Fibroblast of lung (primary cell): ENCODE data around the gene KIAA1328. TPM values are rescaled to one million over a fixed set of nuclear protein-coding genes. Genes with fewer than 3 reads are reported as not detected.
A peak's percentile ranks its signal among the peaks of the same experiment; 100 is the strongest.

Source experiments
- DNase-seq, 2 donors: peaks; one replicate each; pipeline versions ENCODE4 v3.0.0 to v3.0.0-alpha.2; 2010; ENCODE audit warnings: low read depth in 2 of 2
- H2AFZ ChIP-seq: 2 replicates; pipeline ENCODE4 v1.5.1; 2012; ENCODE audit warnings: low read length, control low read depth, inconsistent platforms
- H3K27ac ChIP-seq: 2 replicates; pipeline ENCODE4 v1.5.1; 2011; ENCODE audit warnings: low read length, control low read depth; ENCODE audit not compliant: insufficient read depth
- H3K27me3 ChIP-seq: 2 replicates; pipeline ENCODE4 v1.5.1; 2011; ENCODE audit warnings: mild to moderate bottlenecking, low read length; ENCODE audit not compliant: control insufficient read depth, insufficient read depth
- H3K36me3 ChIP-seq: 2 replicates; pipeline ENCODE4 v1.5.1; 2011; ENCODE audit warnings: low read length; ENCODE audit not compliant: control insufficient read depth, insufficient read depth
- H3K4me1 ChIP-seq: 2 replicates; pipeline ENCODE4 v1.5.1; 2011; ENCODE audit warnings: low read length; ENCODE audit not compliant: control insufficient read depth, insufficient read depth; ENCODE audit errors: extremely low read depth
- H3K4me2 ChIP-seq: 2 replicates; pipeline ENCODE4 v1.5.1; 2011; ENCODE audit warnings: low read length, control low read depth; ENCODE audit not compliant: insufficient read depth; ENCODE audit errors: extremely low read depth
- H3K4me3 ChIP-seq, 4 experiments: fragments of 200-600 bp in 1 of 4; sonication (generic) in 1 of 4; replicated peaks in 1 of 4; 2 replicates each; pipeline ENCODE4 v1.5.1; 2011 to 2016; ENCODE audit warnings: low read length in 4 of 4, low read depth in 3 of 4, mild to moderate bottlenecking in 3 of 4, control low read depth in 2 of 4, inconsistent platforms in 1 of 4, mixed read lengths in 1 of 4; ENCODE audit not compliant: insufficient read depth in 1 of 4; ENCODE audit errors: control extremely low read depth in 1 of 4
- H3K79me2 ChIP-seq: 2 replicates; pipeline ENCODE4 v1.5.1; 2012; ENCODE audit warnings: mild to moderate bottlenecking, low read length, inconsistent platforms; ENCODE audit not compliant: control insufficient read depth, insufficient read depth
- H3K9ac ChIP-seq: 2 replicates; pipeline ENCODE4 v1.5.1; 2011; ENCODE audit warnings: mild to moderate bottlenecking, low read length, control low read depth; ENCODE audit not compliant: insufficient read depth
- H3K9me3 ChIP-seq: 2 replicates; pipeline ENCODE4 v1.5.1; 2012; ENCODE audit warnings: low read depth, low read length; ENCODE audit not compliant: control insufficient read depth, insufficient read depth
- H4K20me1 ChIP-seq: 2 replicates; pipeline ENCODE4 v1.5.1; 2011; ENCODE audit warnings: low read length; ENCODE audit not compliant: control insufficient read depth, insufficient read depth; ENCODE audit errors: extremely low read depth
- EZH2 ChIP-seq: IDR thresholded peaks from 2 replicates; pipeline ENCODE4 v1.5.1; 2012; ENCODE audit warnings: low read length, control low read depth, mild to moderate bottlenecking; ENCODE audit errors: missing control alignments
- polyA plus RNA-seq, 2 donors: library from polyadenylated mRNA; depleted of rRNA in 1 of 2; stranded (reverse) in 1 of 2; unstranded in 1 of 2; fragments of >200 nt; gene quantifications; 2 replicates each; pipeline ENCODE4 v1.2.1, GENCODE V29; 2011 to 2012; ENCODE audit warnings: missing spikeins in 1 of 2
- total RNA-seq: library from RNA; depleted of rRNA; stranded (reverse); fragments of >200 nt; gene quantifications from 2 replicates; pipeline ENCODE4 v1.2.1, GENCODE V29; 2014
- TF ChIP-seq, protein P1 (sequence below), 2 donors: IDR thresholded peaks in 1 of 2; conservative IDR thresholded peaks in 1 of 2; 1 replicate in 1 of 2; 2 replicates in 1 of 2; pipeline ENCODE4 v1.5.1; 2011 to 2012; ENCODE audit warnings: low read length in 2 of 2, control low read depth in 1 of 2, inconsistent platforms in 1 of 2, low read depth in 1 of 2, mild to moderate bottlenecking in 1 of 2

Gene KIAA1328
- total and polyA plus RNA-seq, 2 donors (not counting 1 experiment from before 2014, with no cell fraction given) = 4.3 to 4.5 TPM

DNA sequence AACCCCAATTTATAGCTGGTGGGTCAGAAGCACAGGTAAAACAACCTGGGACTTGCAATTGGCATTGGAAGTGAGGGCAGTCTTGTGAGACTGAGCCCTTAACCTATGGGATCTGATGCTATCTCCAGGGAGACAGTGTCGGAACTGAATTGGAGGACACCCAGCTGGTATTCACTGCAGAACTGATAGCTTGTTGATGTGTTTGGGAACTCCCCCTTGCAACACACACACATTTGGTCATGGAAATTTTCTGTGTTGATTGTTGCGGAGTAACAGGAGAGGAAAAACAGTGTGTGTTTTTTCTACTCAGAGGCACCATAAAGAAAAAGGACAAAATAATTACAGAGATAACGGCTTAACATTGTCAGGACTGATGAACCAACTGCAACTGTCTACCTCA lies 16.2 kb upstream of the KIAA1328 start:
- peaks cover 13% of the 10 kb centered on the region for H3K4me1 ChIP-seq
- no peak overlapping the region for H3K4me2 ChIP-seq
- no peaks in the 10 kb centered on the region for H3K27me3 ChIP-seq
- H3K79me2 ChIP-seq = no peaks in the 10 kb centered on the region
- no peak overlapping the region for H3K9ac ChIP-seq
- TF ChIP-seq, protein P1, sequence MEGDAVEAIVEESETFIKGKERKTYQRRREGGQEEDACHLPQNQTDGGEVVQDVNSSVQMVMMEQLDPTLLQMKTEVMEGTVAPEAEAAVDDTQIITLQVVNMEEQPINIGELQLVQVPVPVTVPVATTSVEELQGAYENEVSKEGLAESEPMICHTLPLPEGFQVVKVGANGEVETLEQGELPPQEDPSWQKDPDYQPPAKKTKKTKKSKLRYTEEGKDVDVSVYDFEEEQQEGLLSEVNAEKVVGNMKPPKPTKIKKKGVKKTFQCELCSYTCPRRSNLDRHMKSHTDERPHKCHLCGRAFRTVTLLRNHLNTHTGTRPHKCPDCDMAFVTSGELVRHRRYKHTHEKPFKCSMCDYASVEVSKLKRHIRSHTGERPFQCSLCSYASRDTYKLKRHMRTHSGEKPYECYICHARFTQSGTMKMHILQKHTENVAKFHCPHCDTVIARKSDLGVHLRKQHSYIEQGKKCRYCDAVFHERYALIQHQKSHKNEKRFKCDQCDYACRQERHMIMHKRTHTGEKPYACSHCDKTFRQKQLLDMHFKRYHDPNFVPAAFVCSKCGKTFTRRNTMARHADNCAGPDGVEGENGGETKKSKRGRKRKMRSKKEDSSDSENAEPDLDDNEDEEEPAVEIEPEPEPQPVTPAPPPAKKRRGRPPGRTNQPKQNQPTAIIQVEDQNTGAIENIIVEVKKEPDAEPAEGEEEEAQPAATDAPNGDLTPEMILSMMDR (conservative IDR thresholded peaks at IDR 0.05 in 1 of 2, IDR thresholded peaks at IDR 0.05 in 1 of 2; ENCODE audit: low read depth in 1 of 2, low read length in 2 of 2) = no peak
- no peak for TF ChIP-seq EZH2
- H3K4me3 ChIP-seq = no peak overlapping the region
- H4K20me1 ChIP-seq = no peaks in the 10 kb centered on the region
- DNase-seq = peak in 1 of 2 donors; percentile 44
- H3K36me3 ChIP-seq = no peaks in the 10 kb centered on the region
- no peaks in the 10 kb centered on the region for H3K9me3 ChIP-seq
- H2AFZ ChIP-seq = no peak overlapping the region
- H3K27ac ChIP-seq = peak overlapping the region; percentile 1

DNA sequence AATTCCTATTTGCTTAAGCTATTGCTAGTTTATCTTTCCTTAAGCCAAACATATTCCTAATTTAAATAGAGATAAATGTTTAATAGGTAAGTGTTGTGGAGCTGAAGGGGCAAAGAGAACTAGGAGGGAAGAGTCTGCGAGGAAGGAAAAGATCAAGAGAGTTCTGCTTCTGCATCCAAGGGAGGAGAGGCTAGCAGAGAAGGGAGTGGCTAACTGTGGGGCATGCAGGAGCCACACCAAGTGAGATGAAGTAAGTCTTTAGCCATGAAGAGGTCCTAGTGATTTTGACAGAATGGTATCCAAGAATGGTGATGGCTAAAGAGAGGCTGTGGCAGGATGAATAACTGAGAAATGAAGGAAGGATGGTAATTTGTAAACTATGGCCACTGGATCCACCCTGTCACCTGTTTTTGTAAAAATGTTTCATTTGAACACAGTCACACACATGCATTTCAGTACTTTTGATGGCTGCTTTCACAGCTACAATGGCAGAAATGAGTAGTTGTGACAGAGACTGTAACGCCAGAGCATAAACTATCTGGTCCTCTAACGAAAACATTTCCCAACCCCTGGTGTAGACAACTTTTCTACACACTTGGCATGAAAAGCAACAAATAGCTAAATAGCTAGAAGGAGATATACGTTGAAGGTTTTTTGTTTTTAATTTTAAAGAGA lies 15.7 kb upstream of the KIAA1328 start:
- no peak overlapping the region for H3K4me3 ChIP-seq
- no peak overlapping the region for H3K9ac ChIP-seq
- H3K27me3 ChIP-seq = no peaks in the 10 kb centered on the region
- H3K9me3 ChIP-seq = no peaks in the 10 kb centered on the region
- H3K36me3 ChIP-seq = no peaks in the 10 kb centered on the region
- peaks cover 13% of the 10 kb centered on the region for H3K4me1 ChIP-seq
- H3K4me2 ChIP-seq = no peak overlapping the region
- TF ChIP-seq EZH2 = no peak
- TF ChIP-seq, protein P1 (conservative IDR thresholded peaks at IDR 0.05 in 1 of 2, IDR thresholded peaks at IDR 0.05 in 1 of 2; ENCODE audit: low read depth in 1 of 2, low read length in 2 of 2) = no peak
- no peak overlapping the region for H2AFZ ChIP-seq
- no peak overlapping the region for H3K27ac ChIP-seq
- H3K79me2 ChIP-seq = no peaks in the 10 kb centered on the region
- no peaks in the 10 kb centered on the region for H4K20me1 ChIP-seq
- no peak for DNase-seq

DNA sequence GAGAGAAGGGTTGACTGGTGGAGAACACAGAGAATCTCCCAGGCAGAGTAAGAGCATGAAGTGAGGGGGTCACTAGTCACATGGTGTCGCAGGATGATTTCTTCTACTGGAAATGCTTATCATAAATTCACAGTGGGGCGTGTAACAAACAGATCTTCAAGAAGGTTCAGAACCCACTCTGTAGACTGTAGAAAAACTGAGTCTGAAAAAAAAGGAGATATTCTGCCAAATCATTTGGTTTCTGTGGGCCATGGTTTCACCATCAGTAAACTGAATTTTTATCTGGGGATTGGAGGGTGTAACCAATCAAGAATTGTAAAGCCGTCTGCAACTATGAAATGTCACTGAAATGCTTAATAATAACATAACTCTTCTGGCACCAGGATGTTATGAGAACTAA lies 15.1 kb upstream of the KIAA1328 start:
- Histone ChIP-seq H3K9ac (no peak overlapping the region), H3K27me3 (no peaks in the 10 kb centered on the region), H3K9me3 (no peaks in the 10 kb centered on the region), H3K4me3 (no peak overlapping the region), H2AFZ (no peak overlapping the region), H4K20me1 (no peaks in the 10 kb centered on the region), H3K36me3 (no peaks in the 10 kb centered on the region), H3K27ac (no peak overlapping the region), H3K4me2 (no peak overlapping the region), H3K79me2 (no peaks in the 10 kb centered on the region), H3K4me1 (peaks cover 9% of the 10 kb centered on the region)
- no peak for DNase-seq
- TF ChIP-seq, protein P1 (conservative IDR thresholded peaks at IDR 0.05 in 1 of 2, IDR thresholded peaks at IDR 0.05 in 1 of 2; ENCODE audit: low read depth in 1 of 2, low read length in 2 of 2) = no peak
- TF ChIP-seq EZH2 = no peak
